ENCODE data around the gene CACNB4.

CACNB4 gene

DNA sequence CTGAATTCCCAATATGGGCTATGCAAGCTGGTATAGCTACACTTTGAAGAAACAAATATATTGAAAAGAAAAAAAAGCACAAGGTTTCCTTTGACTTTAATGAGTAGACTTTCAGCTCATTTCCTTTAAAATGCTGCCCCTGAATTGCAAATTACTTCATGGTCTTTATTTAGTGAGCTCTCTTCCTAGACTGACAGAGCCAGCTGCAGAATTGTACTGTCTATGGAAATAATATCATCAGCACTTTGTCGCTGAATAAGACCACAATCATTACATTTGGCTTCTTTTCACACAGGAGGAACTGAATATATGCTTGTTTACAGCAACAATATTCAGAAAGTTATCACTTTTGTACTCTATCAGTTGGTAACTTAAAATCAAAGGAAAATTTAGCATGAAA lies 312.4 kb downstream of the CACNB4 start:
- DNase-seq (ENCODE audit: low read depth in 2 of 2), result no peak

DNA sequence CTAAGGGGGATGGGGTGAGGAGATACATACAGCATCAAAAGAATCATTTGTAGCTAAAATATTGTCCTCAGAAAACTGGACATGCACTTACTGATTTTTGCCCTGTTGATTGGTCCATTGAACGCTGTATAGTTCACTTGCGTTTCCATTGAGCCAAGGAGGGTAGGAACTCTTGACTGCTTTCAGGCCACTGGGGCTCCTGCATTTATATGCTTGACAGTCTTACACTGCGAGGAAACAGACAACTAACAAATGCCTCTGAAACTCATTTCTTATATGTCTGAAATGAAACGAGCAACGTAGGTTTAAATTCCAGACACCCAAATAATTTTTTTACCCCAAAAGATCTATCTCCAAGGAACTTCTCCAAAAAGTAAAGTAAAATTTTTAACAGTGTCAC lies 312.8 kb downstream of the CACNB4 start:
- no peak for DNase-seq (ENCODE audit: low read depth in 2 of 2)

DNA sequence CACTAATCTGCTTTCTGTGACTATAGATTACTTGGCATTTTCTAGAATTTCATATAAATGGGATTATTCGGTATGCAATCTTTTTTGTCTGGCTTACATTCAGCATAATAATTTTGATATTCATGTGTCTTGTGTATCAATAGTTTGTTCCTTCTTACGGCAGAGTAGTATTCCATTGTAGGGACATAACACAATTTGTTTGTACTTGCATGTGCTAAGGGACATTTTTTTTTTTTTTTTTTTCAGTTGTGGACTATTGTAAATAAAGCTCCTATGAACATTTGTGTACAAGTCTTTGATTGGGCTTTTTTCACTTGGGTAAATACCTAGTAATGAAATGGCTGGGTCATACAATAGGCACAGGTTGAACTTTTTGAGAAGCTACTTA lies 315.7 kb downstream of the CACNB4 start:
- DNase-seq (ENCODE audit: low read depth in 2 of 2), result no peak
